ENCODE data around the gene KCNK18. TPM values are rescaled to one million over a fixed set of nuclear protein-coding genes. Genes with fewer than 3 reads are reported as not detected.
A peak's percentile ranks its signal among the peaks of the same experiment; 100 is the strongest.

Gene KCNK18
- total and polyA plus RNA-seq, 7 experiments from 2014 or later, result not detected

- CTCF ChIA-PET, result interaction anchor here (1.3 kb wide), 1 partner anchor 11 kb away, joined by 3 read pairs; no protein-coding TSS in a partner anchor
- no peaks in the 10 kb centered on the region for H3K36me3 ChIP-seq (ENCODE audit: control insufficient read depth in 2 of 3, insufficient read depth in 3 of 3, low read length in 3 of 3)
- no peak overlapping the region for H3K4me3 ChIP-seq (ENCODE audit: low read length)
- no peaks in the 10 kb centered on the region for H3K9me3 ChIP-seq (ENCODE audit: control insufficient read depth in 2 of 3, low read length in 3 of 3)
- peaks cover 3 to 21% of the 10 kb centered on the region in 2 donors for H3K4me1 ChIP-seq (ENCODE audit: control insufficient read depth in 2 of 2, insufficient read depth in 2 of 2, low read length in 2 of 2)
- peaks cover 0 to 4% (median 0%) of the 10 kb centered on the region in 11 donors for H3K9me3 Mint-ChIP-seq
- DNase-seq (peak in 1 of 9 donors; percentile 22), ATAC-seq (peak; percentile 31)
- peak overlapping the region in 1 of 9 donors; percentile 71 for H3K27ac Mint-ChIP-seq
- peak overlapping the region in 5 of 10 donors; percentile 38 to 77 (median 53) for H3K4me3 Mint-ChIP-seq
- H3K27me3 Mint-ChIP-seq, result peaks cover 74 to 92% (median 82%) of the 10 kb centered on the region in 5 donors
- H3K4me1 Mint-ChIP-seq, result peaks cover 15 to 64% (median 46%) of the 10 kb centered on the region in 7 donors
- peaks cover 0 to 4% (median 0%) of the 10 kb centered on the region in 5 donors for H3K36me3 Mint-ChIP-seq
- POLR2A ChIA-PET, result interaction anchor here (1.5 kb wide), 1 partner anchor 9 kb away, joined by 5 read pairs; no protein-coding TSS in a partner anchor
- H3K27me3 ChIP-seq (ENCODE audit: control insufficient read depth in 2 of 2, insufficient read depth in 2 of 2, low read length in 2 of 2), result peaks cover 6 to 34% of the 10 kb centered on the region in 2 donors
- intact Hi-C loops (cut with micrococcal nuclease), result loop anchor here in 1 of 2 donors (2.0 to 5.0 kb wide), 3 partner anchors 25 to 377 kb away; partner anchors contain the start of gene EMX2
- H3K27ac ChIP-seq (ENCODE audit: low read depth, low read length), result no peak overlapping the region
These were observed 31.5 kb upstream of the KCNK18 start for GRCh38 chr10:117165538-117166417.

- Mint-ChIP-seq H3K9me3 (peaks cover 0 to 3% (median 0%) of the 10 kb centered on the region in 11 donors), H3K27ac (peak overlapping the region in 2 of 9 donors; percentile 25 to 29), H3K4me3 (peak overlapping the region; percentile 21 to 75 (median 55)), H3K36me3 (peaks cover 0 to 4% (median 0%) of the 10 kb centered on the region in 5 donors), H3K4me1 (peaks cover 15 to 57% (median 40%) of the 10 kb centered on the region in 7 donors), H3K27me3 (peaks cover 72 to 90% (median 81%) of the 10 kb centered on the region in 5 donors)
- DNase-seq (no peak), ATAC-seq (no peak)
- peaks cover 6 to 34% of the 10 kb centered on the region in 2 donors for H3K27me3 ChIP-seq (ENCODE audit: control insufficient read depth in 2 of 2, insufficient read depth in 2 of 2, low read length in 2 of 2)
- intact Hi-C loops (cut with micrococcal nuclease), result loop anchor here in 1 of 2 donors (5.0 kb wide), 1 partner anchor 376 kb away; the partner anchor contains the start of gene EMX2
- no peak overlapping the region for H3K4me3 ChIP-seq (ENCODE audit: low read length)
- peaks cover 3 to 21% of the 10 kb centered on the region in 2 donors for H3K4me1 ChIP-seq (ENCODE audit: control insufficient read depth in 2 of 2, insufficient read depth in 2 of 2, low read length in 2 of 2)
- ChIA-PET CTCF (interaction anchor here (0.6 to 1.9 kb wide), 4 partner anchors 8 to 291 kb away, joined by 3 to 9 read pairs (median 3); no protein-coding TSS in a partner anchor), POLR2A (interaction anchor here (1.5 kb wide), 1 partner anchor 8 kb away, joined by 5 read pairs; no protein-coding TSS in a partner anchor)
- no peaks in the 10 kb centered on the region for H3K9me3 ChIP-seq (ENCODE audit: control insufficient read depth in 2 of 3, low read length in 3 of 3)
- no peak overlapping the region for H3K27ac ChIP-seq (ENCODE audit: low read depth, low read length)
- H3K36me3 ChIP-seq (ENCODE audit: control insufficient read depth in 2 of 3, insufficient read depth in 3 of 3, low read length in 3 of 3), result no peaks in the 10 kb centered on the region
These were observed 30.6 kb upstream of the KCNK18 start for GRCh38 chr10:117166418-117167345.

GRCh38 chr10:117167346-117167788 lies 29.9 kb upstream of the KCNK18 start:
- H3K4me3 Mint-ChIP-seq, result peak overlapping the region; percentile 21 to 74 (median 55)
- CTCF ChIA-PET, result interaction anchor here (0.6 to 1.9 kb wide), 6 partner anchors 9 to 290 kb away, joined by 3 to 9 read pairs (median 3); no protein-coding TSS in a partner anchor
- intact Hi-C loops (cut with micrococcal nuclease), result loop anchor here in 1 of 2 donors (5.0 kb wide), 1 partner anchor 375 kb away; the partner anchor contains the start of gene EMX2
- peaks cover 0 to 4% (median 0%) of the 10 kb centered on the region in 5 donors for H3K36me3 Mint-ChIP-seq
- H3K4me1 Mint-ChIP-seq, result peaks cover 12 to 52% (median 35%) of the 10 kb centered on the region in 7 donors
- peaks cover 2 to 32% of the 10 kb centered on the region in 2 donors for H3K27me3 ChIP-seq (ENCODE audit: control insufficient read depth in 2 of 2, insufficient read depth in 2 of 2, low read length in 2 of 2)
- H3K9me3 Mint-ChIP-seq, result peaks cover 0 to 3% (median 0%) of the 10 kb centered on the region in 11 donors
- H3K4me1 ChIP-seq (ENCODE audit: control insufficient read depth in 2 of 2, insufficient read depth in 2 of 2, low read length in 2 of 2), result peaks cover 3 to 21% of the 10 kb centered on the region in 2 donors
- no peak for ATAC-seq
- no peak overlapping the region for H3K4me3 ChIP-seq (ENCODE audit: low read length)
- no peaks in the 10 kb centered on the region for H3K9me3 ChIP-seq (ENCODE audit: control insufficient read depth in 2 of 3, low read length in 3 of 3)
- H3K27ac Mint-ChIP-seq, result peak overlapping the region in 1 of 9 donors; percentile 7
- no peaks in the 10 kb centered on the region for H3K36me3 ChIP-seq (ENCODE audit: control insufficient read depth in 2 of 3, insufficient read depth in 3 of 3, low read length in 3 of 3)
- no peak for DNase-seq
- no peak overlapping the region for H3K27ac ChIP-seq (ENCODE audit: low read depth, low read length)
- POLR2A ChIA-PET, result interaction anchor here (1.5 kb wide), 1 partner anchor 8 kb away, joined by 5 read pairs; no protein-coding TSS in a partner anchor
- H3K27me3 Mint-ChIP-seq, result peaks cover 72 to 90% (median 81%) of the 10 kb centered on the region in 5 donors

- peaks cover 0 to 30% of the 10 kb centered on the region in 2 donors for H3K27me3 ChIP-seq (ENCODE audit: control insufficient read depth in 2 of 2, insufficient read depth in 2 of 2, low read length in 2 of 2)
- Mint-ChIP-seq H3K27me3 (peaks cover 70 to 92% (median 80%) of the 10 kb centered on the region in 5 donors), H3K4me3 (peak overlapping the region; percentile 47 to 78 (median 70)), H3K27ac (peak overlapping the region in 1 of 9 donors; percentile 52), H3K9me3 (peaks cover 0 to 3% (median 0%) of the 10 kb centered on the region in 11 donors), H3K4me1 (peaks cover 9 to 48% (median 31%) of the 10 kb centered on the region in 7 donors), H3K36me3 (peaks cover 0 to 4% (median 0%) of the 10 kb centered on the region in 5 donors)
- no peak overlapping the region for H3K27ac ChIP-seq (ENCODE audit: low read depth, low read length)
- intact Hi-C loops (cut with micrococcal nuclease), result loop anchor here in 1 of 2 donors (5.0 kb wide), 1 partner anchor 374 kb away; the partner anchor contains the start of gene EMX2
- H3K4me1 ChIP-seq (ENCODE audit: control insufficient read depth in 2 of 2, insufficient read depth in 2 of 2, low read length in 2 of 2), result peaks cover 3 to 21% of the 10 kb centered on the region in 2 donors
- POLR2A ChIA-PET, result no interaction called here
- no peaks in the 10 kb centered on the region for H3K36me3 ChIP-seq (ENCODE audit: control insufficient read depth in 2 of 3, insufficient read depth in 3 of 3, low read length in 3 of 3)
- DNase-seq, result peak; percentile 39 to 81 (median 73)
- H3K4me3 ChIP-seq (ENCODE audit: low read length), result peak overlapping the region; percentile 39
- ATAC-seq, result peak; percentile 93
- CTCF ChIA-PET, result interaction anchor here (0.6 to 1.9 kb wide), 6 partner anchors 10 to 485 kb away, joined by 3 to 9 read pairs (median 3); no protein-coding TSS in a partner anchor
- H3K9me3 ChIP-seq (ENCODE audit: control insufficient read depth in 2 of 3, low read length in 3 of 3), result no peaks in the 10 kb centered on the region
These were observed 29.3 kb upstream of the KCNK18 start for GRCh38 chr10:117167789-117168674.

- peaks cover 0 to 4% (median 0%) of the 10 kb centered on the region in 5 donors for H3K36me3 Mint-ChIP-seq
- ChIA-PET POLR2A (no interaction called here), CTCF (interaction anchor here (0.6 to 1.9 kb wide), 2 partner anchors 10 to 486 kb away, joined by 3 to 9 read pairs; no protein-coding TSS in a partner anchor)
- no peak overlapping the region for H3K27ac Mint-ChIP-seq
- DNase-seq, result no peak
- H3K27ac ChIP-seq (ENCODE audit: low read depth, low read length), result no peak overlapping the region
- peaks cover 3 to 15% of the 10 kb centered on the region in 2 donors for H3K4me1 ChIP-seq (ENCODE audit: control insufficient read depth in 2 of 2, insufficient read depth in 2 of 2, low read length in 2 of 2)
- peak overlapping the region in 9 of 10 donors; percentile 42 to 74 (median 57) for H3K4me3 Mint-ChIP-seq
- peaks cover 0 to 3% (median 0%) of the 10 kb centered on the region in 11 donors for H3K9me3 Mint-ChIP-seq
- H3K4me3 ChIP-seq (ENCODE audit: low read length), result no peak overlapping the region
- H3K27me3 Mint-ChIP-seq, result peaks cover 70 to 94% (median 80%) of the 10 kb centered on the region in 5 donors
- no peak for ATAC-seq
- H3K9me3 ChIP-seq (ENCODE audit: control insufficient read depth in 2 of 3, low read length in 3 of 3), result no peaks in the 10 kb centered on the region
- peaks cover 9 to 48% (median 31%) of the 10 kb centered on the region in 7 donors for H3K4me1 Mint-ChIP-seq
- no peaks in the 10 kb centered on the region for H3K36me3 ChIP-seq (ENCODE audit: control insufficient read depth in 2 of 3, insufficient read depth in 3 of 3, low read length in 3 of 3)
- intact Hi-C loops (cut with micrococcal nuclease), result loop anchor here in 1 of 2 donors (5.0 kb wide), 1 partner anchor 374 kb away; the partner anchor contains the start of gene EMX2
- H3K27me3 ChIP-seq (ENCODE audit: control insufficient read depth in 2 of 2, insufficient read depth in 2 of 2, low read length in 2 of 2), result peaks cover 0 to 26% of the 10 kb centered on the region in 2 donors
These were observed 28.6 kb upstream of the KCNK18 start for GRCh38 chr10:117168729-117169128.
